NCI-H82 treated with DMSO at 0.1 percent for 48 hours (cell line): ENCODE results near the gene ACOD1.
"Not testable (repeated sequence)": the region's sequence is repeated elsewhere in the genome, so short reads cannot be mapped to it uniquely, and the experiment has no call there.

Experiments
- DNase-seq: peaks from one replicate; lab custom pipeline; 2025; ENCODE audit not compliant: unreplicated experiment; lab: John Stamatoyannopoulos, UW

Gene ACOD1

DNA sequence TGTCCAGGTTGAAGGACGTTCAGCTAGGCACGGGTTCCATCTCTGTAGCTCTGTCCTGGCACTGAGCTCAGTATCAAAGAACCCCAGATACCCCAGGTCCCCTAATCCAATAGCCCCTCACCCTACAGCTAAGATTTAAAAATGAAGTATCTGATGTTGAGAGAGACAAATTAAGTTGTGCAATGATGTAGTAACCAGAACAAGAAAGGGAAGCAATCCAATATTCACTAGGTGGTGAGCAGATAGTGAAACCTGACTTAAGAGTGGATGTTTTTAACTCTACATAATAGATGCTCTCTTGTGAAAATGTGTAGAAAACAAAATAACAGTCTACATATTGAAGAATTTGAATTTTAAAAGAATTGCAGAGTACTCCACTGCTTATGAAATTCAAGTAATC is 1.8 kb downstream of the ACOD1 start:
- no peak for DNase-seq

DNA sequence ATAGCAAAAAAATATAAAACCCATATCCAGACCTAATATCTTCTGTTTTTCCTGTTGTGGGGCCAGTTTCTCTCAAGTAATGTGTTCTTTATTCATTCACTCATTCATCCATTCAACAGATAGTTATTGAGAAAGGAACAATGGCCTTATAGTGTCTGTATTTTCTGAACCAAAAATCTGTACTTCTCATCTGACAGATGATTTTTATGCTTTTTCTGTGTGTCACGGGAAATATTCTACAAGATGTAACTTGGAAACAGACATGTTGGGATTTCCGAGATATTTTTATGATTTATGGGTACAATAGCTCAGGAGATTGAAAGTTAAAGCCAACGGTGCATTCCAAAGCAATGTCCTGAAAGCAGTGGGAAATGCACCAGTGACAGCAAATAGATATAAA is 5.7 kb downstream of the ACOD1 start:
- no peak for DNase-seq

DNA sequence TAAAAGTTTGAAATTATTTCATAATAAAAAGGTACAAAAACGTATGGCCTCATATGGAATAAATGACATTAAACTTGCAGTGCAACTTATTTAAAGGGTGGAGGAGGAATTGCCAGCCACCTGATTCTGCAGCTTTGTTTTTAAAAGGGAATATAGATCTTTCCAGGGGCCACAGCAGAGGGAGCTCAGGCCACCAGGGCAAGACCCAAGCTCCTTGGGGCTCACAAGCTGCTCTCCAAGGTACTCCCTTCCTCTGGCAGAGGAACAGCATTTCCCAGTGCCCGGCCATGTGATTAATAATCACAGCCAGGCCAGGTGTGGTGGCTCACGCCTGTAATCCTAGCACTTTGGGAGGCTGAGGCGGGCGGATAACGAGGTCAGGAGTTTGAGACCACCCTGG is 6.2 kb downstream of the ACOD1 start:
- DNase-seq = no peak

GRCh38 chr13:76955193-76955592 is 6.9 kb downstream of the ACOD1 start:
- DNase-seq = no peak

- DNase-seq = no peak
These were observed 7.3 kb downstream of the ACOD1 start for GRCh38 chr13:76955661-76956060.

DNA sequence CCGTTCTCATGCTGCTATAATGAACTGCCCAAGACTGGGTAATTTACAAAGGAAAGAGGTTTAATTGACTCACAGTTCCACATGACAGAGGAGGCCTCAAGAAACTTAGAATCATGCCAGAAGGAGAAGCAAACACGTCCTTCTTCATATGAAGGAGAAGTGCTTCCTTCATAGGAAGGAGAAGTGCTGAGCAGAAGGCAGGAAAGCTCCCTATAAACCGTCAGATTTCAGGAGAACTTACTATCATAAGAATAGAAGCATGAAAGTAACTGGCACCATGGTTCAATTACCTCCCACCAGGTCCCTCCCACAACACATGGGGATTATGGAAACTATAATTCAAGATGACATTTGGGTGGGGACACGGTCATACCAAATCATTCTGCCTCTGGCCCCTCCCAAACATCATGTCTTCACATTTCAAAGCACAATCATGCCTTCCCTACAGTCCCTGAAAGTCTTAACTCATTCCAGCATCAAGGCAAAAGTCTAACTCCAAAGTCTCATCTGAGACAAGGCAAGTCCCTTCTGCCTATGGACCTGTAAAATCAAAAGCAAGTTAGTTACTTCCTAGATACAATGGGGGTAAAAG is 10.6 kb downstream of the ACOD1 start:
- DNase-seq = no peak

DNA sequence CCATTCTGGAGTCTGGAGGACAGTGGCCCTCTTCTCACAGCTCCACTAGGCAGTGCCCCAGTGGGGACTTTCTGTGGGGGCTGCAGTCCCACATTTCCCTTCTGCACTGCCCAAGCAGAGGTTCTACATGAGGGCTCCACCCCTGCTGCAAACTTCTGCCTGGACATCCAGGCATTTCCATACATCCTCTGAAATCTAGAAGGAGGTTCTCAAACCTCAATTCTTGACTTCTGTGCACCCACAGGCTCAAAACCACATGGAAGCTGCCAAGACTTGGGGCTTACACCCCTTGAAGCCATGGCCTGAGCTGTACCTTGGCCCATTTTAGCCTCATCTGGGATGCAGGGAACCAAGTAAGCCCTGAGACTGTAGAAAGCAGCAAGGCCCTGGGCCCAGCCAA is 11.4 kb downstream of the ACOD1 start:
- DNase-seq = not testable (repeated sequence)

- DNase-seq = no peak
These were observed 17.6 kb downstream of the ACOD1 start for GRCh38 chr13:76965759-76966421.

DNA sequence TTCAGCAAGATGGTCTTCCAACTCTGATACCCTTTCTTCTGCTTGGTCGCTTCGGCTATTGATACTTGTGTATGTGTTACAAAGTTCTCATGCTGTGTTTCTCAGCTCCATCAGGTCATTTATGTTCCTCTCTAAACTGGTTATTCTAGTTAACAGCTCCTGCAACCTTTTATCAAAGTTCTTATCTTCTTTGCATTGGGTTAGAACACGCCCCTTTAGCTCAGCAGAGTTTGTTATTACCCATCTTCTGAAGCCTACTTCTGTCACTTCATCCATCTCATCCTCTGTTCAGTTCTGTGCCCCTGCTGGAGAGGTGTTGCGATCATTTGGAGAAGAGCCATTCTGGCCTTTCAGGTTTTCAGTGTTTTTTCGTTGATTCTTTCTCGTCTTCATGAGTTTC is 18.7 kb downstream of the ACOD1 start:
- no peak for DNase-seq

- DNase-seq = peak; percentile 89
These were observed 19.7 kb downstream of the ACOD1 start for GRCh38 chr13:76968041-76968440.

DNA sequence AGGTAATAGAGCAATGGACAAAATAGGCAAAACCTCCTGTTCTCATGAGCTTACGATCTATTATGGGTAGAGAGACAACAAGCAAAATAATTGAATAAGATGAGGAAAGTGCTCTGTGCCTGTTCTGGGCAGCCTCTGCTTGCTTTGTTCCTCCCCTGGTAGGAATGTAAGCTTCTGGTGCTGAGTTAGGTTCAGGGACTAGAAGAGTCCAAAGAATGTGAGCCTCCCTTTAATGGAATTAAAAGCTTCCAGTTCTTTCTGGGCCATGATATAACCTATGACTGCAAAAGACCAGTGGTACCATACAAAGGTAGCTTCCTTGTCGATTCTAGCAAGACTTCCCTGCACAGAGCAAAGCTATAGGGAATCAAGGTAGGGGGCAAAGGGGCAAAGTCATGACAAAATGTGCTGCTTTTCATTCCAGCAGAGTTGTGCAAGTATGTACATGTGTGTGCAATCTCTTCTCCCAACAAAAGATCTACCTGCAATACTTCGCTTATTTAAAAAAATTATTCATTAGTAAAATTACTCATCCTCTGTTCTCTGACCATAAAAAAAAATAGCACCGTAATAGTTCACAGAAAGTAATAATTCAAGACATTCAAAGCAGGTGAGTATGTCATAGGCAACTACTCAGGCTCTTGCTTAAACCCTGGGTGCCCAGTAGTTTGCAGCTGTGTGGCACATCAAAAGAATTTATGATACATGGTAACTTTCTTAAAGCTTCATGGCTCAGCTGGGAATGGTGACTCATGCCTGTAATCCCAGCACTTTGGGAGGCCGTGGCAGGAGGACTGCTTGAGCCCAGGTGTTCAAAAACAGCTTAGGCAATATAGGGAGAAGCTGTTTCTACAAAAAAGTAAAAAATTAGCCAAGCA is 21.4 kb downstream of the ACOD1 start:
- no peak for DNase-seq

DNA sequence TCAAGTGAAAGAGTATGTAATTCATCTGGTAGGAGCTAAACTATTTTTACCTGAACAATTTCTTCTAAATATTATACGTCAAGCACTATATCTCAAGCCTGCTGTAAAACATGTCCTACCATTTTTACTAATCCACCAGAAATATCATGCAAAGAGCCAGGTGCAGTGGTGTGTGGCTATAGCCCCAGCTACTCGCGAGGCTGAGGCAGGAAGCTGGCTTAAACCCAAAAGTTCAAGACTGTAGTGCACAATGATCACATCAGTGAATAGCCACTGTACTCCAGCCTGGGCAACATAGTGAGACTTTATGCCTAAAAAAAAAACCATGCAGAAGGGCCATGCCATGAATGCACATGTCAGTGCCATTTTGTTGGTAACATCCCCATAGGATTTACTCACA is 22.9 kb downstream of the ACOD1 start:
- DNase-seq = no peak

- DNase-seq = no peak
These were observed 23.8 kb downstream of the ACOD1 start for GRCh38 chr13:76971851-76972829.

DNA sequence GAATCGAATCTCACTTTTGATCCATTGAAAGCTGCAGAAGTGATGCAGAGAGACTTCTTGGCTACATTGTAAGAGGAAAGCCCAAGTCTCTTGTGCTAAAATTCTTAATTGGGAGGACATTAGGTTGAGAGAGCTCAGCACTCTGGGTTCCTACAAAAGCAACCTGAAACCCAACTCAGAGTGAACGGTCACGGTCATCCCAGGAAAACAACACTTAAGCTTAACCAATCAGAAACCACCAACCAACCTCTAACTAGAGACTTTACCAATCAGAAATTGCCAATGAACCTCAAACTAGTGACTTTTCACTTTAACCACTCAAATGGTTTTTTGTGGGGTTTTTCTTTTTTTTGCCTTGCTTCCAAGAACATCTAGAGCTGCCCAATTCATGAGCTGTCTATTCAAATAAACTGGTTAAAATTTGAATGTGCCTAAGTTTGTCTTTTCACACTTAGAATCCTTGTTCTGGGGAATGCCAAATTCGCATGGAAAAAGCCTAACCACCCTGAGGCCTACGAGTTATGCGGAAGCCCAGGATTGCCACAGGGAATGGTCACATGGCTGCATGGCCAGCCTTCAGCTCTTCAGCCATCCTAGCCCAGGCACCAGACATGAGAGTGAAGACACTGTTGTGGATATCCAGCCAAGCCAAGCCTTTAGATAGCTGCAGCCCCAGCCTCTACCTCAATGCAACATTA is 25.8 kb downstream of the ACOD1 start:
- no peak for DNase-seq

DNA sequence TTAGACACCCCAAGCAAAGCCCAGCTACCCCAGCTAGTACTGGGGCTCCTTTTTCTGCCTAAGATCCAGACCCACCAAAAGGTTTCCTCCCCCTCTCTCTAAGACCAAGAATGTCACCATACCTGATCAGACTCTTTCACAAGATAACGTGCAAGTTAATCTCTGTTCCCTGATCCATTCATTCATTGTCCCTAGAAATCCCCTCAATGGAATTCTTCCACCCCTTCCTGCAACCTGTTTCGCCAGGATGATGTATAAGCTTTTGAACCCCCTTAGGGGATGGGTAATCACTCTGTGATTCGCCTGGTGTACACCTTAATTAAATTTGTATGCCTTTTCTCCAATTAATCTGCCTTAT is 26.3 kb downstream of the ACOD1 start:
- DNase-seq = peak; percentile 20

DNA sequence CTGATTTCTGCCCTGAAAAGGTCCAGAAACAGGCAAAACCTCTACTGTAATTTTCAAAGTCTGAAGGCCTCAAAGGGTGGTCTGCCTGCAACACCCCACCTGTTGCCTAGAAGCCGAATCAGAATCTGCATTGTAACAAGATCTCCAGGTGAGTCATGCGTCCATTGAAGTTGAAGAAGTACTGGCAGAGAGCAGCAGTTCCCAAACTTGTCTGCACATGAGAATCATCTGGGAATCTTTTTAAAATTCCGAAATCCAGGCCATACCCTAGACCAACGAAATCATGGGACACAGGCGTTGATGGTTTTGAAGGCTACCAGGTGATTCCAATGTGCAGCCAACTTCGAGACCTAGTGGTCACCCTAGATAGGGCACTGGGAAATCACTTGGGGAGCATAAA is 27.6 kb downstream of the ACOD1 start:
- no peak for DNase-seq

DNA sequence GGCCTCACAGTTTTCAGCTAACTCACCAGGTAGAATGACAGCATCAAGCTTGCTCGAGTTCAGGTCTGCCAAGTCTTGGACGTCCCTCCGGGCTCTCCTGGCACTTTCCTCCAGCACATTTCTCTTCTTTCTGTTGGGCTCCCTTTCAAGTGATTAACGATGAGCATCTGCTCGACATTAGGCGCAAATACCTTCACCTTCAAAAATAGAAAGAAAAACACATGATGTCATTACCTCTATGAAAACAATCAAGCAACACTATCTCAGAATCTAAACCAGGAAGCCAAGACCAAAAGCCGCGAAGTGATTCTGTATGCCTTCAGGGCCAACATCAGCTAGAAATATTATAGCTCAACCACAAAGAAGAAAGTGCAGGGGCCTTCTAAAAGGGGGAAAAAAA is 28.2 kb downstream of the ACOD1 start:
- no peak for DNase-seq

GRCh38 chr13:76976929-76977328 is 28.6 kb downstream of the ACOD1 start:
- DNase-seq = no peak

DNA sequence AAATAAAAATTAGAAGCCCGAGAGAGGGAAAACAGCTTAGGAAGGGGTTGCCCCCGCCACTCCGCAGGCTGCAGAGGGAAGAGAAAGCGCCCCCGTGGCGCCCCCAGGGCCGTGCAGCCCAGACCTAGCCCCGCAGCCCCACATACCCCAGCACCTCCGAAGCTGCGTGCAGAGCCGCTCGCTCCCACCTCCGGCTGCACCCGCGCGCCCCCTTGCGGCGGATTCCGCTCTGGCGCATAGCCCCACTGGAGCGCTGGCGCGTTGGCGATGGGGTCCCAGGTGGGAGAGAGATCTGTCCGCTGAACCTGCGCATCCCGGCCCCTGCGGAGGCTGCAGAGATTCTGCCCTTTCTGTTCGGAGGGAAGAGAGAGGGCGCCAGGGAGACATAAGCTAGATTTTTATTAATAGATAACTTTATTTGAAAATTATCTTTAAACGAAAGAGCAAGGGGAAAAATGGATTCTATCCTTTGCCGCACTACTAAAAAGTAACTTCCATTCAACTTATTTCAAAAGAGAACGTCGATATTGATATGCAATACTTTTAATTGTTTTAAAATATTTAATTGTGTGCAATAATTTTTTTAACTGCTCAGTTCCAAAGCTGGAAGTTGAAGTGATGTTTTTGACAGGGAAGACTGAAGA is 31.9 kb downstream of the ACOD1 start:
- peak; percentile 54 for DNase-seq

- peak; percentile 38 for DNase-seq
These were observed 33.8 kb downstream of the ACOD1 start for GRCh38 chr13:76982061-76982460.
